Measurements from ENCODE around the gene EXD3. TPM values are rescaled to one million over a fixed set of nuclear protein-coding genes. Genes with fewer than 3 reads are reported as not detected.
"Not testable (repeated sequence)": the region's sequence is repeated elsewhere in the genome, so short reads cannot be mapped to it uniquely, and the experiment has no call there.

The EXD3 gene
- total RNA-seq, 6 experiments from 2014 or later, result 6.4 to 10.6 (median 8.7) TPM

DNA sequence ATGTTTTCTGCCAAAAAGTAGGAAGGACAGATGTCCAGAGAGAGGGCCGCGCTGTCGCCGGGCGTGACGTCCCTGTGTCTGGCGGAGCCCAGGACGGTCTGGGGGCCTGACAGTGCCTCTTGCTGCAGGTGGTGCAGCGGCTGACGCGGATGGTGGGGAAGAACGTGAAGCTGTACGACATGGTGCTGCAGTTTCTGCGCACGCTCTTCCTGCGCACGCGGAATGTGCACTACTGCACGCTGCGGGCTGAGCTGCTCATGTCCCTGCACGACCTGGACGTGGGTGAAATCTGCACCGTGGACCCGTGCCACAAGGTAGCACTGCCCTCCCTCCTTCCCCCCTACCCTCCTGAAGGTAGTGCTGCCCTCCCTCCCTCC is 160.1 kb downstream of the EXD3 start:
- DNase-seq, result no peak
- H3K27ac Mint-ChIP-seq, result no peak overlapping the region
- peaks cover 6% of the 10 kb centered on the region; the same call in 1 of the 2 replicates for H3K36me3 Mint-ChIP-seq (ENCODE audit: low read depth)
- H3K27me3 Mint-ChIP-seq (ENCODE audit: insufficient read depth), result no peaks in the 10 kb centered on the region
- no peak overlapping the region for H3K4me3 Mint-ChIP-seq
- H3K9me3 Mint-ChIP-seq, result no peaks in the 10 kb centered on the region
- TF ChIP-seq, protein P1, sequence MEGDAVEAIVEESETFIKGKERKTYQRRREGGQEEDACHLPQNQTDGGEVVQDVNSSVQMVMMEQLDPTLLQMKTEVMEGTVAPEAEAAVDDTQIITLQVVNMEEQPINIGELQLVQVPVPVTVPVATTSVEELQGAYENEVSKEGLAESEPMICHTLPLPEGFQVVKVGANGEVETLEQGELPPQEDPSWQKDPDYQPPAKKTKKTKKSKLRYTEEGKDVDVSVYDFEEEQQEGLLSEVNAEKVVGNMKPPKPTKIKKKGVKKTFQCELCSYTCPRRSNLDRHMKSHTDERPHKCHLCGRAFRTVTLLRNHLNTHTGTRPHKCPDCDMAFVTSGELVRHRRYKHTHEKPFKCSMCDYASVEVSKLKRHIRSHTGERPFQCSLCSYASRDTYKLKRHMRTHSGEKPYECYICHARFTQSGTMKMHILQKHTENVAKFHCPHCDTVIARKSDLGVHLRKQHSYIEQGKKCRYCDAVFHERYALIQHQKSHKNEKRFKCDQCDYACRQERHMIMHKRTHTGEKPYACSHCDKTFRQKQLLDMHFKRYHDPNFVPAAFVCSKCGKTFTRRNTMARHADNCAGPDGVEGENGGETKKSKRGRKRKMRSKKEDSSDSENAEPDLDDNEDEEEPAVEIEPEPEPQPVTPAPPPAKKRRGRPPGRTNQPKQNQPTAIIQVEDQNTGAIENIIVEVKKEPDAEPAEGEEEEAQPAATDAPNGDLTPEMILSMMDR (IDR thresholded peaks at IDR 0.05), result no peak
- peaks cover 10% of the 10 kb centered on the region for H3K4me1 Mint-ChIP-seq (ENCODE audit: low read depth)

DNA sequence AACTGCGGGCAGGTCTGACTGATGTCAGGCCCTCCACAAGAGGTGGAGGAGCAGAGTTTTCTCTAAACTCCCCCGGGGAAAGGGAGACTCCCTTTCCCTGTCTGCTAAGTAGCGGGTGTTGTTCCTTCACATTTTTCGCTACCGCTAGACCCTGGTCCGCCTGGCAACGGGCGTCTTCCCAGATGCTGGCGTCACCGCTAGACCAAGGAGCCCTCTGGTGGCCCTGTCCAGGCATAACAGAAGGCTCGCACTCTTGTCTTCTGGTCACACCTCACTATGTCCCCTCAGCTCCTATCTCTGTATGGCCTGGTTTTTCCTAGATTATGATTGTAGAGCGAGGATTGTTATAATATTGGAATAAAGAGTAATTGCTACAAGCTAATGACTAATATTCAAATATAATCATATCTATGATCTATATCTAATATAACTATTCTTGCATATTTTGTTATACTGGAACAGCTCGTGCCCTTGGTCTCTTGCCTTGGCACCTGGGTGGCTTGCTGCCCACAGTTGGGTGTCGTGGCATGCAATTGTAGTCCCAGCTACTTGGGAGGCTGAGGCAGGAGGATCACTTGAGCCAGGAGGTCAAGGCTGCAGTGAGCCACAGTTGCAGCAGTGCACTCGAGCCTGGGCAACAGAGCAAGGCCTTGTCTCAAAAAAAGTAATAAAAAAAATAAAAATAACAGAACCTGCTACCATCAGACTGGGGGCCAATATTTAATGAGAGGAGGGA is 160.6 kb downstream of the EXD3 start:
- not testable (repeated sequence) for H3K4me3 Mint-ChIP-seq; H3K9me3 Mint-ChIP-seq; H3K27me3 Mint-ChIP-seq (ENCODE audit: insufficient read depth); H3K27ac Mint-ChIP-seq; H3K36me3 Mint-ChIP-seq (ENCODE audit: low read depth); H3K4me1 Mint-ChIP-seq (ENCODE audit: low read depth)
- TF ChIP-seq, protein P1 (IDR thresholded peaks at IDR 0.05), result peak; percentile 70
- DNase-seq, result peak; percentile 40

Small RNA genes lying within 50 kb of the gene (microRNA-seq; reads per million reads assigned to microRNA genes)
- gene MIR7114, result 7.7 reads per million, percentile 2 among the genes with 10 or more reads in this experiment

Other genes starting within 250 kb of the EXD3 start
- 10 to 100 TPM; 34.8 to 41.5 (median 37.4) TPM for gene ANAPC2, start 234.6 kb downstream of the EXD3 start, total RNA-seq (2021; fragmentation: NEBNext Ultra II Directional; extraction: Animal tissue kit (Norgen Biotek cat#: 25700))
- gene SSNA1, start 234.5 kb downstream of the EXD3 start, total RNA-seq (2021; fragmentation: NEBNext Ultra II Directional; extraction: Animal tissue kit (Norgen Biotek cat#: 25700)), result 10 to 100 TPM; 76.7 to 82.8 (median 82.1) TPM
- 10 to 100 TPM in 4 of 6 experiments, 1 to 10 TPM in 2; 9.9 to 18.1 (median 13.3) TPM for gene TPRN, start 222.4 kb downstream of the EXD3 start, total RNA-seq (2021; fragmentation: NEBNext Ultra II Directional; extraction: Animal tissue kit (Norgen Biotek cat#: 25700))
- gene TMEM203, start 217.5 kb downstream of the EXD3 start, total RNA-seq (2021; fragmentation: NEBNext Ultra II Directional; extraction: Animal tissue kit (Norgen Biotek cat#: 25700)), result 10 to 100 TPM; 38.7 to 47.4 (median 40.1) TPM
- gene NDOR1, start 217.5 kb downstream of the EXD3 start, total RNA-seq (2021; fragmentation: NEBNext Ultra II Directional; extraction: Animal tissue kit (Norgen Biotek cat#: 25700)), result 10 to 100 TPM; 13.1 to 17.3 (median 16.6) TPM
- gene RNF208, start 200.9 kb downstream of the EXD3 start, total RNA-seq (2021; fragmentation: NEBNext Ultra II Directional; extraction: Animal tissue kit (Norgen Biotek cat#: 25700)), result 1 to 10 TPM; 2.5 to 3.8 (median 3.4) TPM
- gene CYSRT1, start 198.0 kb downstream of the EXD3 start, total RNA-seq (2021; fragmentation: NEBNext Ultra II Directional; extraction: Animal tissue kit (Norgen Biotek cat#: 25700)), result under 1 TPM; 0.41 to 0.97 (median 0.68) TPM
- not detected for gene RNF224, start 195.7 kb downstream of the EXD3 start, total RNA-seq (2021; fragmentation: NEBNext Ultra II Directional; extraction: Animal tissue kit (Norgen Biotek cat#: 25700))
- not detected for gene SLC34A3, start 192.3 kb downstream of the EXD3 start, total RNA-seq (2021; fragmentation: NEBNext Ultra II Directional; extraction: Animal tissue kit (Norgen Biotek cat#: 25700))
- 100 to 1,000 TPM; 415 to 760 (median 681) TPM for gene TUBB4B, start 181.9 kb downstream of the EXD3 start, total RNA-seq (2021; fragmentation: NEBNext Ultra II Directional; extraction: Animal tissue kit (Norgen Biotek cat#: 25700))
- not detected for gene STPG3, start 171.9 kb downstream of the EXD3 start, total RNA-seq (2021; fragmentation: NEBNext Ultra II Directional; extraction: Animal tissue kit (Norgen Biotek cat#: 25700))
- 10 to 100 TPM; 48.5 to 59.9 (median 52.7) TPM for gene NELFB, start 167.8 kb downstream of the EXD3 start, total RNA-seq (2021; fragmentation: NEBNext Ultra II Directional; extraction: Animal tissue kit (Norgen Biotek cat#: 25700))
- gene TOR4A, start 145.4 kb downstream of the EXD3 start, total RNA-seq (2021; fragmentation: NEBNext Ultra II Directional; extraction: Animal tissue kit (Norgen Biotek cat#: 25700)), result 10 to 100 TPM; 58.4 to 76.2 (median 62.2) TPM
- gene NRARP, start 120.9 kb downstream of the EXD3 start, total RNA-seq (2021; fragmentation: NEBNext Ultra II Directional; extraction: Animal tissue kit (Norgen Biotek cat#: 25700)), result under 1 TPM in 5 of 6 experiments, not detected in 1; 0.09 to 0.36 (median 0.17) TPM
- under 1 TPM in 5 of 6 experiments, not detected in 1; 0.09 to 0.36 (median 0.20) TPM for gene NOXA1, start 231 bp upstream of the EXD3 start, total RNA-seq (2021; fragmentation: NEBNext Ultra II Directional; extraction: Animal tissue kit (Norgen Biotek cat#: 25700))
- gene ENTPD8, start 18.2 kb upstream of the EXD3 start, total RNA-seq (2021; fragmentation: NEBNext Ultra II Directional; extraction: Animal tissue kit (Norgen Biotek cat#: 25700)), result not detected
- gene NSMF, start 36.2 kb upstream of the EXD3 start, total RNA-seq (2021; fragmentation: NEBNext Ultra II Directional; extraction: Animal tissue kit (Norgen Biotek cat#: 25700)), result 10 to 100 TPM; 24.3 to 29.9 (median 26.4) TPM
- under 1 TPM; 0.20 to 0.90 (median 0.52) TPM for gene PNPLA7, start 127.2 kb upstream of the EXD3 start, total RNA-seq (2021; fragmentation: NEBNext Ultra II Directional; extraction: Animal tissue kit (Norgen Biotek cat#: 25700))
- gene MRPL41, start 128.7 kb upstream of the EXD3 start, total RNA-seq (2021; fragmentation: NEBNext Ultra II Directional; extraction: Animal tissue kit (Norgen Biotek cat#: 25700)), result 10 to 100 TPM; 48.4 to 67.7 (median 57.3) TPM
- 10 to 100 TPM; 18.2 to 20.7 (median 20.1) TPM for gene DPH7, start 155.8 kb upstream of the EXD3 start, total RNA-seq (2021; fragmentation: NEBNext Ultra II Directional; extraction: Animal tissue kit (Norgen Biotek cat#: 25700))
- gene ZMYND19, start 167.3 kb upstream of the EXD3 start, total RNA-seq (2021; fragmentation: NEBNext Ultra II Directional; extraction: Animal tissue kit (Norgen Biotek cat#: 25700)), result 10 to 100 TPM; 23.9 to 34.4 (median 25.4) TPM
- gene ARRDC1, start 182.5 kb upstream of the EXD3 start, total RNA-seq (2021; fragmentation: NEBNext Ultra II Directional; extraction: Animal tissue kit (Norgen Biotek cat#: 25700)), result 10 to 100 TPM; 15.9 to 18.2 (median 17.1) TPM
- 100 to 1,000 TPM in 1 of 6 experiments, 10 to 100 TPM in 5; 41.0 to 116 (median 46.9) TPM for gene EHMT1, start 195.8 kb upstream of the EXD3 start, total RNA-seq (2021; fragmentation: NEBNext Ultra II Directional; extraction: Animal tissue kit (Norgen Biotek cat#: 25700))